Adrenal gland (tissue), 5 donors: ENCODE measurements around the gene CCIN.

ENCODE experiments used
- POLR2A ChIP-seq, 2 donors: fragments of 450-650 bp; IDR thresholded peaks; one replicate each; pipeline ENCODE4 v1.6.1; 2017; ENCODE audit warnings: antibody characterized with exemption in 2 of 2, mild to moderate bottlenecking in 2 of 2, moderate library complexity in 1 of 2
- TF ChIP-seq, protein P1 (sequence below), 6 experiments: fragments of 450-650 bp in 4 of 6; fragments of 200-600 bp in 2 of 6; sonication (generic) in 1 of 6; IDR thresholded peaks; 1 replicate in 5 of 6; 2 replicates in 1 of 6; pipeline versions ENCODE4 v1.5.1 to v1.8.0; 2016 to 2021; ENCODE audit warnings: antibody characterized with exemption in 6 of 6, mild to moderate bottlenecking in 2 of 6, moderate library complexity in 1 of 6
- donor health status: DM: no; HTN: no; CAD: no.

DNA sequence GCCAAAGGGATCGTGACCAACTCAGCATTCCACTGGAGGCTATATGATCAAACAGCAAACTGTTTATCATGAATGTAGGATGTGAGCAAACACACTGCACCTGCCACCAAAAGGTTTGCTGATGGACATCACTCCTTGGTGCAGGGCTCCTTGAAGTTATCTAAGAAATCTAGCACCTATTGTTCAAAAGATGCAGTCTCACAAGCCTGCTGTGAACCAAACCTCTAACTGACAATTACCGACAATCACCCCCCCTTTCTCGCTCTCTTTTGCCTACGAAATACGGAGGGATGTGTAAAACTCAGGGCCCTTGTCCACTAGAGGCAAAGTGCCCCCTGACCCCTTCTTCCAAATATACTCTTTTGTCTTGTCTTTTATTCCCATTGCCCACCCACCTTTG, 19.0 kb downstream of the CCIN start:
- TF ChIP-seq, protein P1, sequence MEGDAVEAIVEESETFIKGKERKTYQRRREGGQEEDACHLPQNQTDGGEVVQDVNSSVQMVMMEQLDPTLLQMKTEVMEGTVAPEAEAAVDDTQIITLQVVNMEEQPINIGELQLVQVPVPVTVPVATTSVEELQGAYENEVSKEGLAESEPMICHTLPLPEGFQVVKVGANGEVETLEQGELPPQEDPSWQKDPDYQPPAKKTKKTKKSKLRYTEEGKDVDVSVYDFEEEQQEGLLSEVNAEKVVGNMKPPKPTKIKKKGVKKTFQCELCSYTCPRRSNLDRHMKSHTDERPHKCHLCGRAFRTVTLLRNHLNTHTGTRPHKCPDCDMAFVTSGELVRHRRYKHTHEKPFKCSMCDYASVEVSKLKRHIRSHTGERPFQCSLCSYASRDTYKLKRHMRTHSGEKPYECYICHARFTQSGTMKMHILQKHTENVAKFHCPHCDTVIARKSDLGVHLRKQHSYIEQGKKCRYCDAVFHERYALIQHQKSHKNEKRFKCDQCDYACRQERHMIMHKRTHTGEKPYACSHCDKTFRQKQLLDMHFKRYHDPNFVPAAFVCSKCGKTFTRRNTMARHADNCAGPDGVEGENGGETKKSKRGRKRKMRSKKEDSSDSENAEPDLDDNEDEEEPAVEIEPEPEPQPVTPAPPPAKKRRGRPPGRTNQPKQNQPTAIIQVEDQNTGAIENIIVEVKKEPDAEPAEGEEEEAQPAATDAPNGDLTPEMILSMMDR (IDR thresholded peaks at IDR 0.05), result no peak
- TF ChIP-seq POLR2A (IDR thresholded peaks at IDR 0.05), result no peak
